ENCODE results near the gene SERTAD2. TPM values are rescaled to one million over a fixed set of nuclear protein-coding genes. Genes with fewer than 3 reads are reported as not detected.

Gene SERTAD2
- polyA plus RNA-seq, 3 donors: 3.9 to 17.3 (median 8.9) TPM

DNA sequence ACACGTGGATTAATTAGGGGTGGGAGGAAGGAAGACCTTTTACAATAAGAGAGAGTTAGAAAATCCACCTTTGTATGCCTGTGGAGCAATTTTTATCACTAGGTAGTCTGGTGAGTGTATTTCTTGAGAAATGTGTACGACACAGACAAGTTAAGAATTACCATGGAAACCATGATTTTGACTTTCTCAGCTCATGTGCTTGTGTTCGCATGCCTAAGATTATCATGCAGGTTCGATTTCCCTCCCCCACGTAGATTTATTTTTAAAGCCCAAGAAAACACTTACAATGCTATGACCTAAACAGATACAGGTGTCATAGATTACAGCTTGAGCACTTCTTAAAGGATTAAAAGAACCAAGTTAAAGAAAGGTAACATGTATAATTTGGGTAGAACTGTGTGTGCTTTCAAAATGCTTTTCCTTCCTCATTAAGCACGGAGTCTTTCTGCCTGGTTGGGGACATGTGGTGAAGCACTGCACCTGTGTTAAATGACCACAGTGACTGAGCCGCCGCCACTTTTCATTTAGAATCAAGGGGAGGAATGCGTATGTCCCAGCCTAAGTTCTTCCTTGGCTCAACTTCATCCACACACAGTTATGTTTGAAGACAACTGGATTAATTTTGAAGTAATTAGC, 16.6 kb downstream of the SERTAD2 start:
- no peak overlapping the region for H3K27ac ChIP-seq (ENCODE audit: low read depth, low read length)
- 47 to 59% (median 57%) methylated on average over 9 of the region's 9 CpGs for WGBS, 3 donors

DNA sequence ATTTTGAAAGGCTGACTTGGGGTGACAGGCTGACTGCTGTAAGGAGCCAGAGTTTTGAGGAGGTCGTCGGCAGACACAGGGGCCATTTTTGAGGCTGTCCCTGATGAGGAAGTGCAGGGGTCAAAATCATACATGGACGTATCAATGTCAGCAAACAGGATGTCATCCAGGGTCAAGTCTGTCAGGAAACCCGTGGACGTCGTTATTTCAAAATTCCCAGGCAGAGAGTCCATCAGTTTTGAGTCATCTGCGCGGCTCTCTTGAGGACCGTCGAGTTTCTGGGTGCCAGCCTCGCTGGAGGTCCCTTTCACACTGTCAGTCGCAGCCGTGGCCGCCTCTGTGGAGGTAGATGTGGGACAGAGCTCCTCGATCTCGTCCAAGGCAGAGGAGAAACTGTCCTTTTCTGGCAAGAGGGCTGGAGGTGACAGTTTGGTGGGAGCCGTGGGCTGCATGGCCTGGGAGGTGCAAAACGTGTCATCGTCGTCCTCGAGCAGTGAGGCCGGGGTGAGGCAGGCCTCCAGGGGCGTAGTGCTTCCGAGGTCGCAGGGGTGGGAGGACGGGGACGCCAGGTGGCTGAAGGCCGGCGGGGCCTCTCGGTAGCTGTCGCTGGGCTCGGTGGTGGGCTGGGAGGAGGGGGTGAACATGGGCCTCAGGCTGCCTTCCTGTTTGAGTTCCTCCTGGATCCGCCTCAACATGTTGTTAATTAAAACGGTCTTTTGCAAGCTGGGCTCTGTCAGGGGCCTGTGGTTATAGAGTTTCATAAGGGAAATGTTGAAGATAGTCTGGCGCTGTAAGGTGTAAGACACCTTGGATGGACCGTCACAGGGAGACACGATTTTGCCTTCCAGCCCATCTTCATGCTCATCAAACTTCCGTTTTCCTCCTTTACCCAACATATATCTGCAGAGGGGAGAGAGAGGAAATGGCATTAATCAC, 17.5 kb downstream of the SERTAD2 start:
- H3K27ac ChIP-seq (ENCODE audit: low read depth, low read length): no peak overlapping the region
- WGBS, 3 donors: 49 to 85% (median 56%) methylated on average over 36 to 38 of the region's 38 CpGs

DNA sequence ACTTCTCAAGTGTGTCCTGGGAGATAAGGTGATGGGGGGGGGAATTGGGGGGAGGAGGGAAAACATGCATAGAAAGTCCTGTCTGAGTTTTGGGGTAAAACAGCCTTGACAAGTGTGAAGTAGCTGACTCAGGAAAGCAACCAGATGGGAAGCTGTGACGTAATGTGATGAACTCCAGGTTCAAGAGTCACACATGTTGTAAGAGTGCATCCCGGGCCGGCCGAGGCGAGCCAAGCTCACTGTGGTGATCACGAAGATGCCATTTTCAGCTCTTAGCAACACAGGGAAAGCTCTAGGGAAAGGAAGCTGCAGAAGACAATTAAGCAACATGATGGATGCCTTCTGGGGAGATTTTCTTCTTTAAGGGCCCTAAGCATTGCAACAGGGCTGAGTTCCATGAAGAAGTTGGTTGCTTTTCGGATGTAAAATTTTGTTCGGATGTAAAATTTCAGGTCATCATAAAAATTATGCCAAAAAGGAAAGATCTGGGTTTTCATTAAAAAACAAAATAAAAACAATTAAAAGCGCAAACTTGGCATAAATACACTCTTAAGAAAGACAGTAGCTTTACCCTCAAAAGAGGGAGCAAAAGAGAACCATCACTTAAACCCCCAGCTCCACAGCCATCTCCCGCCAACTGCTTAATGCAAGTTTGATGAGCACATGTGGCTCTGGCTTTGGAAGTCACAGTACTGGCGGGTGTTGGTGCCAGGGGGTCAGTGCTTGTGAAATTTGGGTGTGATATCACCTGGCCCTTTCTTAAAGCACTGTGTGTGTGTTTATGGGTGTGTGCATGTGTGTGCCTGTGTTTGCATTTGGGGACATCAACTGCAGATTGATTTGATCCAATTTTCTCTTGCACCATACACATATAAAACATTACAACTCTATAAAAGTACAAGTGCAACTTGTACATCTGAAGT, 19.1 kb downstream of the SERTAD2 start:
- WGBS, 3 donors: 61 to 87% (median 66%) methylated on average over 11 of the region's 11 CpGs
- no peak overlapping the region for H3K27ac ChIP-seq (ENCODE audit: low read depth, low read length)

DNA sequence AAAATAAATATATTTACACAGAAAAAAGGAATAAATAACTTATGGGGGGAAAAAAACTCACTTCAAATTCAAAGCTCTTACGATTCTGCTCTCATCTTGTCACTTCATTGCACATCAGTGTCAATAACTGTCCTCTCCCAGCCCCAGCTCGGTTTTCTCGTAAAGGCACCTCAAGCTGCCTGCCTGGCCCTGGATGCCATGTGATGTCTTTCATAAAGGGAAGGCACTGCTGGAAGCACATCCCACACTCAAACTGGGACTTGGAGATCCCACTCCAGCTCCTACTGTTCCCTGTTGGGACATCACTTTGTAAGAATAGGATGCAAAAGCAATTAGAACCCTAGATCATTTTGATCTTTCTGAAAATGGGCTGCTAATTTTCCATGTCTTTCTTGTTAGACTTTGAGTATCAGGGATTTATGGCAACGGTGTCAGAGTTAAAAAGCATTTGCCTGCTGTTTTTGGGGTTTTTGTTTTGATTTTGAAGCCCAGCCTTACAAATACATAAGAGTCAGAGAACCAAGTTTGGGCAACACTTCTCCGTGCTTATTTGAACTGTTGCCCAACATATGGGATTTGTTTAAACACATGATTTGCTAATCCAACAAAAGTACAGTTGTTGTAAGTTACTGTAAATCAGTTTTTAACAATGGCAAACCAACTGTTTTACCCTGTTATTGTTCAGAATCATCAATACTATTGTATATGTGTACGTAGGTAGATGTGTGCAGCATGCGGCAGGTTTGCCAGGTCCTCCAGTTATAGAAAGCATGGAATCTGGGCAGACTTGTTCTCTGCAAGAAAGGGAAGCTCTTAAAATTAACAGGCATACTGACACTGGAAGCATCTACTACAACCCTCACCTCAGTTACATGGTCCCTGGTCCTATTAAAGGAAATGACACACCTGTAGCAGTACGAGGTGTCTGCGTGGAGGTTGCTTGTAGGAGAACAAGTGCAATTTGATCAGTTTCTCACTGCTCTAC, 20.6 kb downstream of the SERTAD2 start:
- H3K27ac ChIP-seq (ENCODE audit: low read depth, low read length): no peak overlapping the region
- WGBS, 3 donors: 80 to 84% (median 80%) methylated on average over 9 of the region's 9 CpGs

DNA sequence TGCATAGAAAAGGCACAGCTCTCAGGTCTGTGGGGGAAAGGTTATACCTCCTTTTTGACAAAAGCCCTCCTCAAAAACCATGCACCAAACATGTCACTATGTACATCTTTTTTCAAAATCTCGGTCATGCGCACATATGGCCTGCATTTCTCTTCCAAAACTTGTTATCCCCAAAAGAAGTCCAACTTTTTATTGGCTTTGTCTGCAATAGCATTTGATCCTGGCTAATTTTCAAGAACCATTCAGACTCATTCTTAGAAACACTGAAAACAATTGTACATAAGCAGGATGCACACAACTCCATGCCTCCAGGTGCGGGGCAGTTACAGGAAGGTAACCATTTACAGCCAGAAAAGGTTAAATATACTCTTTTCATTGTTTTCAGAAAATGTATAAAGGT, 21.9 kb downstream of the SERTAD2 start:
- WGBS, 3 donors: 86 to 91% (median 87%) methylated on average over 3 of the region's 3 CpGs
- no peak overlapping the region for H3K27ac ChIP-seq (ENCODE audit: low read depth, low read length)

DNA sequence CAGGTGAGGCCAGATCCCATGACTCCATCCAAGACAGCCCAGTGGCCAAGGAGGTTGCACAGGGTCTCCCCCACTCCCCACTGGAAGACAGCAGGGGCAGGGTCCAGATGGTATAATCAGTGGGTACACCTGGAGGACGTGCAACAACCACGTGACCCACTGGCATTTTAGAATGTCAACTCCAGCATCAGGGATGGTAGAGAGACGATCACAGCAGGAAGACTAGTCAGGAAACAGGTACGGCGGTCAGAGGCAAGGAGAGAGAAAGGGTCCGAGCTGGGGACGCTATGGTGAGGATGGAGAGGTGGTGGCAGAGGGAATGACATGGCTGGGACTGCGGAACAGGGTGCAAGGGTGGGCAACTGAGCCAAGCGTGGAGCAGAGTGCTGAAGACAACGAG, 23.0 kb downstream of the SERTAD2 start:
- H3K27ac ChIP-seq (ENCODE audit: low read depth, low read length): no peak overlapping the region
- 91 to 95% (median 95%) methylated on average over 10 of the region's 10 CpGs for WGBS, 3 donors

DNA sequence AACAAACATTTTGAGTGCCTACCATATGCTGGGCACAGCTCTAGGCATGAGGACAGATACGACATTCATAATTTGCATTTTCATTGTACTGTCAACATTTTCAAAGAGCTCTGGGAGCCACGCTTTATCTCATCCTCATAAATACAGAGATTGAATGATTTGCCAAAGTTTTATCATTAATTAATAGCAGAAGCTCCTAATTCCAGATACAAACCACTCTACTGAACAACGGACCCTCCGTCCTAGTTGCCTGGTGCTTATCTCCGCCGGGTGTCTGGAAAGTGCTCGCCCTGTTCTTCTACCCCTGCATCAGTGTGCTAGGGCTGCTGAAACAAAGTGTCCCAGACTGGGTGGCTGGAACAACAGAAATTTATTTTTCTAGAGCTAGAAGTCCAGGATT, 23.8 kb downstream of the SERTAD2 start:
- H3K27ac ChIP-seq (ENCODE audit: low read depth, low read length): no peak overlapping the region

DNA sequence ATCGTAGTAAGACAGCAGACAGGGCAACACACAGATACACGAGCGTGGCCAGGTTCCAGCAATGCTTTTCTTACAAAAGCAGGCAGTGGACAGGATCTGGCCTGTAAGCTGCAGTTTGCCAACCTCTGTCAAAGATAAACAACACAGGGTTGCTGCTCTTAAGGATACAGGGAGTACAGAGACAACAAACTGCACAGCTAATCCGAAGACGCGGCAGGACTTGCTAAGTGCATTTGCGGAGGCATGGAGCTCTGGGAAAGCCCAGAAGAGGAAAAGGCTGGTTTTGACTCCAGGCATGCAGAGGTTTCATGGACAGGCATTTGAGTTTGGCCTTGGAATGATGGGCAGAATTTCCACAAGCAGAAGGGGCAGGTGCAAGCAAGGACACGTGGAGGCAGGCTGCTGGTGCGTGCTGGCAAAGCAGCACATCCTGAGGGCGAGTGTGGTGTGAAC, 24.4 kb downstream of the SERTAD2 start:
- WGBS, 3 donors: 38 to 76% (median 74%) methylated on average over 10 of the region's 10 CpGs
- H3K27ac ChIP-seq (ENCODE audit: low read depth, low read length): no peak overlapping the region

More for the DNA sequence above, 23.8 kb downstream of the SERTAD2 start:
- 83 to 95% (median 94%) methylated on average over 7 of the region's 7 CpGs for WGBS, 3 donors

DNA sequence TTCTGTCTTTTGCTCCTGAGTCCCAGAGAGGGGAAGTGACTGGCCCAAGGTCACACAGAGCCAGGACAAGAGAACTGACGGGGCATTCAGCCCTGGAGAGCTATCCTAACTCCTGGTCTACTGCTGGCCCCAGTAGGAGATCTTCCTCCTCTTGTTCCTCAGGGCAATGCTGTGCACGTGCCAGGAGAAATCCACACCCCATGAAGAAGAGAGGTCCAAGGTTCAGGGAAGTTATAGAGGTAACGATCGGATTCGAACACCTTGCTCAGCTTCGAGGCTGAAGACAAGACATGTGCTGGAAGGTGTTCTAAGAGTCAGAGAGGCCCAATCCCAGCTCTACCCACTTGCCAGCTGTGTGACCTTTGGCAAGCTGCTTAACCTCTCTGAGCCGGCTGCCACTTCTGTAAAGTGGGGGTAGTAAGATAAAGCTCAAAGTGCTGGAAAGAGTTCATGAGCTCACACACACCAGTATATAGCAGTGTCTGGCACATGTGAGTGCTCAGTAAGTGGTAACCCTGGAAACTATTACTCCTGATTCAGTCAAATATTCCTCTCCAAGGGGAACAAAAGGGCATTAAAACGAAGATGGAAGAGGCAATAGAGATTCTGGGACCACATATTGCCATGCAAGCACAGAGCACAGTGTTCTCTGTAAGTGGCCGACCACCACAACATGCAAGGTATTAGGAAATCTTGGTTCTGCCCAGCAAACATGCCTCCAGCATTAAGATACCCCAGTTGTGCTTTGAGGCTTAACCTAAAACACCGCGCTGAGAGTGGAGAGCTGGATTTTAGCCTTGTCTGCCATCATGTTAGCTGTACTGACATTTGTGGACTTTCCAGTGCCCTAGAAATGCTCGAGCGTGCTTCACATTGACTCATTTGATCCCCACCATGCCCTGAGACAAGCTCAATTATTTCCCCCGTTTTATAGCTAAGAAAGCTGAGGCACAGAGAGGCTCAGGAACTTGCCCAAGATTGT, 25.6 kb downstream of the SERTAD2 start:
- 77 to 86% (median 85%) methylated on average over 14 of the region's 14 CpGs for WGBS, 3 donors
- no peak overlapping the region for H3K27ac ChIP-seq (ENCODE audit: low read depth, low read length)

DNA sequence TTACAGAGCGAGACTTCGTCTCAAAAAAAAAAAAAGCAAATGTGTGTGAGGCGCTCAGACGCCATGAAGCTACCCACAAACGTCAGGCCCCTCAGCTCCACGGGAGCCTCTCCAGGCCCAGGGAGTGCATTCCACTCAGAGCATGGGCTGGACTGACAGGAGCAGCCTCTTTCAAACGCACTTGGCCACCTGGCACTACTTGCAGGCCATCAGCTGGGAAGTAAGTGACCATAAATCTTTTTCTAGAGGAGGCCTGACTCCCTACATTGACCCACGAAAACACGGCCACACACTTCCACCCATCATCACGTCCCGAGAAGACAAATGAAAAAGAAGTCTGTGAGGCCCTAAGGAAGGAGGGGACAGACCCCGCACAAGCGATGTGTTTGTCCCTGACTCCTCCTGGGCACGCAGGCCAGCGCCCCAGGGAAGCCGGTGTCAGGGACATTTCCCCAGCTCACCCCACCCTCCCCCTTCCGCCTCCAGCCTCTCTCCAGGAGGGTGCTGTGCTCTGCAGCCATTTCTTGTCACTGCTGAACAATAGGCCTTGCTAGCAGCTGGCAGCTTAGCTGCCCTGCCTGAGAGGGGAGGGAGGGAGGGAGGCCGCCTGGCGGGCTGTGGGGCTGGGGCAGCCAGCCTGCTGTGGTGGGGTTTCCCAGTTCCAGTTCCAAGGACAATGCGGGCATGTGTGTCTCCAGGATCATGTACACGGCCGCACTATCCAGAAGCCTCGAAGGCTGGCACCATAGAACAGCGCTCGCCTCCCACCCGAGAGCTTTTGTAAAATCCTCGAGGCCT, 26.6 kb downstream of the SERTAD2 start:
- H3K27ac ChIP-seq (ENCODE audit: low read depth, low read length): no peak overlapping the region
- WGBS, 3 donors: 70 to 84% (median 81%) methylated on average over 27 of the region's 27 CpGs

DNA sequence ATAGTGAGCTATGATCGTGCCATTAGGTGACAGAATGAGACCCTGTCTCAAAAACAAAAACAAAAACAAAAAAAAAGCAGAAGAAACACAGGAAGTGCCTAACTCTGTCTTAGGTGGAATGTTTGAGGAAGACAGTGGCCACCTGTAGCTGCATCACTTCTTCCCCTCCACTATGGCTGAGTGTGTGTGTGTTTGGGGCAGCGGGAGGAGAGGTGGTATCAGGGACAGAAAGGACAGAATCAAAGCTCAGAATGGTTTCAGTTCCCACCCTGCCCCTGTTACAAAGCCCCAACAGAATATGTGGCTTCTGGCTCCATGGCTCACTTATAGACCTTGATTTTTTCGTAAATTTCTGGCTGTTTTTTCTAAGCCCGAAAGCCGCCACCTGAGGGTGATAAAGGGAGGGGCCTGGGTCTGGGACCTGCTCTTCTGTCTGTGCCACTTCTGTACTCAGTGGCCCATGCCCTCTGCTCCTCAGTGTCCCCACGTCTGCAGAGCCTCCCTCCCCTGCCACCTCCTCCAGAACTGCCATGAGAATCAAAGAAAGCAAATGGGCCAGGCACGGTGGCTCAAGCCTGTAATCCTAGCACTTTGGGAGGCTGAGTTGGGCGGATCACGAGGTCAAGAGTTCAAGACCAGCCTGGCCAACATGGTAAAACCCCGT, 27.4 kb downstream of the SERTAD2 start:
- 86 to 92% (median 87%) methylated on average over 10 of the region's 10 CpGs for WGBS, 3 donors
- no peak overlapping the region for H3K27ac ChIP-seq (ENCODE audit: low read depth, low read length)

DNA sequence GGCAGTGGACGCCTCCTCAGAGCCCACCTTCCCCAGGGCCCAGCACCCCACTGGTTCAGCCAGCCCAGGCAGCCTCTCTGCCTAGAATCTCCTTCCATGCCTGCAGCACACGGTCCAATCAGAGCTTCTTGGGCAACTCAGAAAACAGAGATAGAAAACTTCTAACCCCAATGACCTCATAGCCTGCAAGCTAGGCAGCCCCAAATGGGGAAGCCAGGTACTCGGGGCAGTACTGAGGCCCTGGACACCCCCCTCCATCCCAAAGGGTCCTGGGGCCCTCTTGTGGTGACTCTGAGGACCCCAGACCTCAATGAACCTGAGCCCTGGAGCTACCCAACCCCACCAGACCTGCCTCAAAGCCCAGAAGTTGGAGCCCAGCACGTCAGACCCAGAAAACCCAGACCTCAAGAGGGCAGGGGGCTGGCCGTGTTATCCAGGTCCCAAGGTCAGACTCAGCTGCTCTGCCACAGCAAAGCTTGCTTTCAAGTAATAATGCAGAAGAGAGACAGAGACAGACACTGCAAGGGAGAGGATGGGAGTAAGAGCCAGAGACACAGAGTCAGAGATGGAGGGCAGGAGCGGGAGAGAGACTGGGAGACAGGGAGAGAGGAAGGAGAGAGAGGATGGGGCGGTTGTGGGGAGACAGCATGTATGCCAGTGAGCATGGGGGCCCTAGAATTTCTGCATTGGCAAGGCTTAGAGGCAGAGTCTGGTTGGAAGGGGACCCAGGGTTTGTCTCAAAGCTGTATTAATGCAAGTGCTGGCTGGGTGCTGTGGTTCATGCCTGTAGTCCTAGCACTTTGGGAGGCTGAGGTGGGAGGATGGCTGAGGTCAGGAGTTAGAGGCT, 28.2 kb downstream of the SERTAD2 start:
- WGBS, 3 donors: 82 to 89% (median 88%) methylated on average over 7 of the region's 7 CpGs

DNA sequence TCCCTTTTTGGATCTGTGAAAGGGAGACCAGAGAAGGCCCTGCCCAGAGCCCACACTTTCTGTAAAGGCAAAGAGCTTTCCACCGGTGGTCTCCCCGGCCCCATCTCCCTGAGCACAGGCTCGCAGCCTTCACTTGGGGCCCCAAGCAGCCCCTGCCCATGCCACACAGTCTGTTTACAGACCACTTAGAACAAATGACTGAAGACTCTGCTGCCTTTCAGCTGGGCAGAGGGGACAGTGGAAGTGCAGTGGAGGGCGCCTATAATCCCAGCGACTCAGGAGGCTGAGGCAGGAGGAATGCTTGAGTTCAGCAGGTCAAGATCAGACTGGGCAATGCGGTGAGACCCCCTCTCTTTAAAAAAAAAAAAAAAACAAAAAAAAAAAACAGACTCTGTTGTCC, 28.9 kb downstream of the SERTAD2 start:
- no peak overlapping the region for H3K27ac ChIP-seq (ENCODE audit: low read depth, low read length)
- WGBS, 3 donors: 83 to 92% (median 88%) methylated on average over 5 to 6 of the region's 6 CpGs

More for the DNA sequence above, 28.2 kb downstream of the SERTAD2 start:
- H3K27ac ChIP-seq (ENCODE audit: low read depth, low read length): no peak overlapping the region

DNA sequence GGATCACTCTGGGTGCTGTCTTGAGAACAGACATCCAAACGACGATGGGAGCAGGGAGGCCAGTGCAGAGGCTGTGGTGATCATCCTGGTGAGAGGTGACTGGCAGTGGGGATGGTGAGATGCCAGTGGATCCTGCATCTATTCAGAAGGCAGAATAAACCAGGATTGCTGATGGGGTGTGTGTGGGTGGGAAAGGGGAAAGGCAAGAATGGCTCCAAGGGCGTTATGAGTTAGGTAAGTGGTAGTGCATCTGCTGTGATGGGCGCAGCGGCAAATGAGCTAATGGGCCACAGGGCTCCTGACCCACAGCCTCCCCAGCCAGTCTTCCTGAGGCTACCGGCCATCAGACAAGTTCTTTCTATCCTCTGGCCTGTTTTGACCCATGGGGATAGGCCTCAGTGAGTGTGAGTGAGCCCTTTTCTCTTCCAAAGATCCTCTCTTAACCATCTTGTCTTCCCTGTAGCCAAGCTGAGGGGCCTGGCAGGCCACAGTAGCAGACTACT, 29.6 kb downstream of the SERTAD2 start:
- H3K27ac ChIP-seq (ENCODE audit: low read depth, low read length): no peak overlapping the region
- 91 to 96% (median 96%) methylated on average over 6 of the region's 6 CpGs for WGBS, 3 donors
